Transverse colon (tissue), 3 donors: Measurements from ENCODE around the gene COL5A3.

Experiments
- POLR2A ChIP-seq: fragments of 450-650 bp; IDR thresholded peaks from one replicate; pipeline ENCODE4 v1.6.1; 2016; ENCODE audit warnings: antibody characterized with exemption, mild to moderate bottlenecking, moderate library complexity
- TF ChIP-seq, protein P1 (sequence below), 5 experiments: fragments of 200-600 bp in 3 of 5; fragments of 450-650 bp in 2 of 5; sonication (generic) in 3 of 5; IDR thresholded peaks; 1 replicate in 2 of 5; 2 replicates in 3 of 5; pipeline ENCODE4 v1.5.1; 2016 to 2017; ENCODE audit warnings: antibody characterized with exemption in 5 of 5, inconsistent platforms in 3 of 5, mild to moderate bottlenecking in 2 of 5, moderate library complexity in 1 of 5

GRCh38 chr19:10009714-10010224, 535 bp downstream of the COL5A3 start:
- TF ChIP-seq, protein P1, sequence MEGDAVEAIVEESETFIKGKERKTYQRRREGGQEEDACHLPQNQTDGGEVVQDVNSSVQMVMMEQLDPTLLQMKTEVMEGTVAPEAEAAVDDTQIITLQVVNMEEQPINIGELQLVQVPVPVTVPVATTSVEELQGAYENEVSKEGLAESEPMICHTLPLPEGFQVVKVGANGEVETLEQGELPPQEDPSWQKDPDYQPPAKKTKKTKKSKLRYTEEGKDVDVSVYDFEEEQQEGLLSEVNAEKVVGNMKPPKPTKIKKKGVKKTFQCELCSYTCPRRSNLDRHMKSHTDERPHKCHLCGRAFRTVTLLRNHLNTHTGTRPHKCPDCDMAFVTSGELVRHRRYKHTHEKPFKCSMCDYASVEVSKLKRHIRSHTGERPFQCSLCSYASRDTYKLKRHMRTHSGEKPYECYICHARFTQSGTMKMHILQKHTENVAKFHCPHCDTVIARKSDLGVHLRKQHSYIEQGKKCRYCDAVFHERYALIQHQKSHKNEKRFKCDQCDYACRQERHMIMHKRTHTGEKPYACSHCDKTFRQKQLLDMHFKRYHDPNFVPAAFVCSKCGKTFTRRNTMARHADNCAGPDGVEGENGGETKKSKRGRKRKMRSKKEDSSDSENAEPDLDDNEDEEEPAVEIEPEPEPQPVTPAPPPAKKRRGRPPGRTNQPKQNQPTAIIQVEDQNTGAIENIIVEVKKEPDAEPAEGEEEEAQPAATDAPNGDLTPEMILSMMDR (IDR thresholded peaks at IDR 0.05), result no peak
- TF ChIP-seq POLR2A, result no peak
